IMR-90 (cell line): ENCODE data around the gene PRAMEF10.
"Not testable (repeated sequence)": the region's sequence is repeated elsewhere in the genome, so short reads cannot be mapped to it uniquely, and the experiment has no call there.

Experiments
- POLR2A ChIP-seq: IDR thresholded peaks from 2 replicates; pipeline ENCODE4 v1.6.1; 2012; ENCODE audit warnings: mild to moderate bottlenecking, low read depth, low read length
- SMC3 ChIP-seq: fragments of 150-350 bp; IDR thresholded peaks from 2 replicates; pipeline ENCODE4 v1.6.1; 2016; ENCODE audit warnings: low read depth, mild to moderate bottlenecking, antibody characterized with exemption, low read length, moderate library complexity
- TF ChIP-seq, protein P1 (sequence below): conservative IDR thresholded peaks from 2 replicates; pipeline ENCODE4 v1.5.1; 2012; ENCODE audit warnings: mild to moderate bottlenecking, low read depth, low read length, improper control_type of control experiment

- TF ChIP-seq, protein P1, sequence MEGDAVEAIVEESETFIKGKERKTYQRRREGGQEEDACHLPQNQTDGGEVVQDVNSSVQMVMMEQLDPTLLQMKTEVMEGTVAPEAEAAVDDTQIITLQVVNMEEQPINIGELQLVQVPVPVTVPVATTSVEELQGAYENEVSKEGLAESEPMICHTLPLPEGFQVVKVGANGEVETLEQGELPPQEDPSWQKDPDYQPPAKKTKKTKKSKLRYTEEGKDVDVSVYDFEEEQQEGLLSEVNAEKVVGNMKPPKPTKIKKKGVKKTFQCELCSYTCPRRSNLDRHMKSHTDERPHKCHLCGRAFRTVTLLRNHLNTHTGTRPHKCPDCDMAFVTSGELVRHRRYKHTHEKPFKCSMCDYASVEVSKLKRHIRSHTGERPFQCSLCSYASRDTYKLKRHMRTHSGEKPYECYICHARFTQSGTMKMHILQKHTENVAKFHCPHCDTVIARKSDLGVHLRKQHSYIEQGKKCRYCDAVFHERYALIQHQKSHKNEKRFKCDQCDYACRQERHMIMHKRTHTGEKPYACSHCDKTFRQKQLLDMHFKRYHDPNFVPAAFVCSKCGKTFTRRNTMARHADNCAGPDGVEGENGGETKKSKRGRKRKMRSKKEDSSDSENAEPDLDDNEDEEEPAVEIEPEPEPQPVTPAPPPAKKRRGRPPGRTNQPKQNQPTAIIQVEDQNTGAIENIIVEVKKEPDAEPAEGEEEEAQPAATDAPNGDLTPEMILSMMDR: not testable (repeated sequence)
- not testable (repeated sequence) for TF ChIP-seq POLR2A, SMC3
These were observed 34.8 kb downstream of the PRAMEF10 start for GRCh38 chr1:12863131-12863880.
